Gastrocnemius medialis (tissue), 4 donors: ENCODE data around the gene RNF141. TPM values are rescaled to one million over a fixed set of nuclear protein-coding genes. Genes with fewer than 3 reads are reported as not detected.

Source experiments
- ATAC-seq, 2 donors: fragments of 150-250 bp; one replicate each; pipeline ENCODE4 v1.9.1; 2016
- DNase-seq, 2 donors: peaks; one replicate each; pipeline ENCODE4 v3.0.0-alpha.2; 2019
- H3K27ac ChIP-seq, 4 donors: fragments of 200-600 bp; sonication (generic); 1 replicate in 1 of 4; 2 replicates in 3 of 4; pipeline ENCODE4 v1.5.1; 2016 to 2018; ENCODE audit warnings: mild to moderate bottlenecking in 2 of 4, moderate library complexity in 1 of 4
- H3K27me3 ChIP-seq, 3 donors: fragments of 200-600 bp; sonication (generic) in 2 of 3; 1 replicate in 1 of 3; 2 replicates in 2 of 3; pipeline versions ENCODE4 v1.5.1 to v1.6.0; 2016 to 2019; ENCODE audit warnings: mild to moderate bottlenecking in 1 of 3, moderate library complexity in 1 of 3
- H3K36me3 ChIP-seq, 2 donors: fragments of 200-600 bp; sonication (generic) in 1 of 2; one replicate each; pipeline ENCODE4 v1.5.1; 2017 to 2018
- H3K4me1 ChIP-seq, 2 donors: fragments of 200-600 bp; sonication (generic) in 1 of 2; one replicate each; pipeline ENCODE4 v1.5.1; 2016 to 2017; ENCODE audit warnings: mild to moderate bottlenecking in 2 of 2
- H3K4me3 ChIP-seq, 4 donors: fragments of 200-600 bp; sonication (generic) in 3 of 4; 1 replicate in 1 of 4; 2 replicates in 3 of 4; pipeline ENCODE4 v1.5.1; 2016 to 2019; ENCODE audit warnings: mild to moderate bottlenecking in 2 of 4
- H3K9me3 ChIP-seq, 3 donors: fragments of 200-600 bp; sonication (generic) in 2 of 3; 1 replicate in 1 of 3; 2 replicates in 2 of 3; pipeline ENCODE4 v1.5.1; 2016 to 2019
- POLR2A ChIP-seq, 2 donors: fragments of 450-650 bp; IDR thresholded peaks; one replicate each; pipeline ENCODE4 v1.6.1; 2017; ENCODE audit warnings: antibody characterized with exemption in 2 of 2, mild to moderate bottlenecking in 2 of 2, moderate library complexity in 2 of 2
- in situ Hi-C, 4 donors: fragments of 200-750 bp; cut with MboI; loops; one replicate each; pipeline versions ENCODE4 v1.15.0 to v1.8.0; 2017; ENCODE audit warnings: low sequenced_read_pairs in 4 of 4
- intact Hi-C: fragments of 100-400 bp; cut with DNase I; formaldehyde crosslinking; loops from one replicate; pipeline ENCODE4 v1.15.1; 2023; ENCODE audit warnings: low total_unique reads
- total RNA-seq, 4 donors: library from RNA; depleted of rRNA; stranded (reverse); fragments of >200 nt; gene quantifications; one replicate each; pipeline versions ENCODE4 v1.1.0 to v1.2.3, GENCODE V29; 2016
- TF ChIP-seq, protein P1 (sequence below), 5 experiments: fragments of 450-650 bp in 3 of 5; fragments of 200-600 bp in 2 of 5; sonication (generic) in 2 of 5; IDR thresholded peaks in 4 of 5; conservative IDR thresholded peaks in 1 of 5; 1 replicate in 4 of 5; 2 replicates in 1 of 5; pipeline ENCODE4 v1.5.1; 2016 to 2019; ENCODE audit warnings: antibody characterized with exemption in 5 of 5, mild to moderate bottlenecking in 3 of 5, moderate library complexity in 3 of 5

The RNF141 gene
- total RNA-seq, 4 donors from 2014 or later = 16.8 to 38.2 (median 19.0) TPM

DNA sequence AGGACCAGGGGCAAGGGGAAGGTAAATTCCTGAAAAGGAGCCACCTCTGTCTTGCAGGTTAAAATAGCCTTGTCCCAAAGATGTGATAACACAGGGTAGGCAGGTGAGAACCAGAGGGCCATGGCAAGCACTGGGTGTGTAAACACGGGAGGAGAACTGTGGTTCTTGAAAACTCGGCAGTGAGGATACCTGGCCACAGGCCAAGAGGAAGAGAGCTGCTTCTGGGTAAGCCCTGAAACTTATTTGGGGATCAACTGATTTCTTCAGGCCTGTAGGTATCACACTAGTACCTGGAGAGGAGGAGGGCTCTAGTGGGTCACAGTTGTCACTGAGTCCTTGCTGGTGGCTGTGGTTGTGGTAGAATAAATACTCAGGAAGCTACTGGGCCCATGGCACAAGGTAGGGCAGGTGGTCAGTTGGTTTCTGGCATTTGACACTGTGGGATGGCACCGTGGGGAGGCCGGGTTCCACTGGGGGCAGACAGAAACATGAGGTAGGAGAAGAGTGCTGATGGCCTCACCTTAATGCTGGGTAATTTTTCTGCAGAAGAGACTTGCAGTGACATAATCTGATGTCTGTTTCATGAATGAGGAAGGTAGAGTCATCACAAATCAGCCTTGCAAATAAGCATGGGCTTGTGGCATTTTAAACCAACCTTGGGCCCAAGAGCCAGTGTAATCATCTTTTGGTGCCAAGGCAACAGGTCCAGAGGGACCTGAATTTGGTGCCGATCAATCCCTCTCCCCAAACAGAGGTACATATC lies 63.9 kb downstream of the RNF141 start:
- in situ Hi-C loops = no loop called here
- TF ChIP-seq, protein P1, sequence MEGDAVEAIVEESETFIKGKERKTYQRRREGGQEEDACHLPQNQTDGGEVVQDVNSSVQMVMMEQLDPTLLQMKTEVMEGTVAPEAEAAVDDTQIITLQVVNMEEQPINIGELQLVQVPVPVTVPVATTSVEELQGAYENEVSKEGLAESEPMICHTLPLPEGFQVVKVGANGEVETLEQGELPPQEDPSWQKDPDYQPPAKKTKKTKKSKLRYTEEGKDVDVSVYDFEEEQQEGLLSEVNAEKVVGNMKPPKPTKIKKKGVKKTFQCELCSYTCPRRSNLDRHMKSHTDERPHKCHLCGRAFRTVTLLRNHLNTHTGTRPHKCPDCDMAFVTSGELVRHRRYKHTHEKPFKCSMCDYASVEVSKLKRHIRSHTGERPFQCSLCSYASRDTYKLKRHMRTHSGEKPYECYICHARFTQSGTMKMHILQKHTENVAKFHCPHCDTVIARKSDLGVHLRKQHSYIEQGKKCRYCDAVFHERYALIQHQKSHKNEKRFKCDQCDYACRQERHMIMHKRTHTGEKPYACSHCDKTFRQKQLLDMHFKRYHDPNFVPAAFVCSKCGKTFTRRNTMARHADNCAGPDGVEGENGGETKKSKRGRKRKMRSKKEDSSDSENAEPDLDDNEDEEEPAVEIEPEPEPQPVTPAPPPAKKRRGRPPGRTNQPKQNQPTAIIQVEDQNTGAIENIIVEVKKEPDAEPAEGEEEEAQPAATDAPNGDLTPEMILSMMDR (IDR thresholded peaks at IDR 0.05 in 4 of 5, conservative IDR thresholded peaks at IDR 0.05 in 1 of 5) = no peak
- TF ChIP-seq POLR2A (IDR thresholded peaks at IDR 0.05) = no peak
- peak overlapping the region in 3 of 4 donors; percentile 51 to 63 (median 61) for H3K27ac ChIP-seq

DNA sequence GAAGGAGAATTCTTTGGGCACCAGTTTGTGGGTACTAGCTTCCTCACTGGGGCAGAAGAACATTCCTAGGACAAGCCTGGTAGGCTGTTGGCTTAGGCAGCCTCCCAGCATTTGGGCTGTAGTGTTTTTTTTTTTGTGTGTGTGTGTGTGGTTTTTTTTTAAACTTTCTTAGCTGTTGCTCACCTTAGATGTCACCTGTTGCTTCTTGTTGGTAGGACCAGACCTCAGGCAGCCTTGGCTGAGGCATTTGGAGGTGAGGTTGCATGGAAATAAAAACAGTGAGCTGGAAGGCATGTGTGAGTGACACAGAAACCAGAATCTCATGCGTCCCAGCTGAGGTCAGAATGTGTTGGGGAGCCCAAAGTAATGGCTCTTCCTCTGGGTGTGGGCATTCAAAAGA lies 64.6 kb downstream of the RNF141 start:
- ATAC-seq = no peak
- H3K4me3 ChIP-seq = no peak overlapping the region
- H3K36me3 ChIP-seq = peaks cover 0 to 57% of the 10 kb centered on the region in 2 donors
- in situ Hi-C loops (no loop called here), intact Hi-C loops (no loop called here)
- no peak for DNase-seq
- H3K4me1 ChIP-seq = peaks cover 12 to 58% of the 10 kb centered on the region in 2 donors
- peak overlapping the region in 3 of 4 donors; percentile 17 to 51 (median 31) for H3K27ac ChIP-seq
- TF ChIP-seq, protein P1 (IDR thresholded peaks at IDR 0.05 in 4 of 5, conservative IDR thresholded peaks at IDR 0.05 in 1 of 5) = no peak
- H3K27me3 ChIP-seq = no peaks in the 10 kb centered on the region
- H3K9me3 ChIP-seq = no peaks in the 10 kb centered on the region

More for the DNA sequence above, 63.9 kb downstream of the RNF141 start:
- H3K27me3 ChIP-seq = no peaks in the 10 kb centered on the region
- peaks cover 0 to 65% of the 10 kb centered on the region in 2 donors for H3K36me3 ChIP-seq
- intact Hi-C loops = no loop called here
- peaks cover 13 to 63% of the 10 kb centered on the region in 2 donors for H3K4me1 ChIP-seq
- H3K9me3 ChIP-seq = no peaks in the 10 kb centered on the region
- no peak overlapping the region for H3K4me3 ChIP-seq
- no peak for ATAC-seq
- no peak for DNase-seq

DNA sequence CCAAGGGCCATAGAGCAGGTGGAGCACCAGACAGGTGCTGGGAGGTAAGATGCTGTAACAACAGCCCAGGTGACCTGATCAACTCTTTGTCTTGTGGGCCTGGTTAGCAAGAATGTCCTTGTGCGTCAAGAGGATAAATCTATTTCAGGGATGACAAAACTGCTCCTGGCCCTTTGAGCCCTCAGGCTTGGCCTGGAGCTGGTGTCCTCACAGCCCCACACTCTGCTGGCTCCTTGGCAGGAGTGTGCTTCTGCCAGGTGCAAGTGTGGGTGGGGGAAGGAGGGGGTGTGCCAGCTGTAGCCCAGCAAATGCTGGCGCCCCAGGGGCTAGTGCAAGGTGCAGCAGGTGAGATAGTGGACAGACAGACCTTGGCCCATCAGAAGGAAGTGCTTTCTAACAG lies 66.4 kb downstream of the RNF141 start:
- in situ Hi-C loops (no loop called here), intact Hi-C loops (no loop called here)
- Histone ChIP-seq H3K36me3 (peaks cover 0 to 51% of the 10 kb centered on the region in 2 donors), H3K4me1 (peaks cover 8 to 50% of the 10 kb centered on the region in 2 donors), H3K9me3 (no peaks in the 10 kb centered on the region), H3K27me3 (no peaks in the 10 kb centered on the region), H3K27ac (peak overlapping the region in 3 of 4 donors; percentile 34 to 73 (median 68)), H3K4me3 (no peak overlapping the region)
- TF ChIP-seq, protein P1 (IDR thresholded peaks at IDR 0.05 in 4 of 5, conservative IDR thresholded peaks at IDR 0.05 in 1 of 5) = no peak
- TF ChIP-seq POLR2A (IDR thresholded peaks at IDR 0.05) = no peak
- DNase-seq = peak in 1 of 2 donors; percentile 71
- ATAC-seq = peak; percentile 17 to 77

DNA sequence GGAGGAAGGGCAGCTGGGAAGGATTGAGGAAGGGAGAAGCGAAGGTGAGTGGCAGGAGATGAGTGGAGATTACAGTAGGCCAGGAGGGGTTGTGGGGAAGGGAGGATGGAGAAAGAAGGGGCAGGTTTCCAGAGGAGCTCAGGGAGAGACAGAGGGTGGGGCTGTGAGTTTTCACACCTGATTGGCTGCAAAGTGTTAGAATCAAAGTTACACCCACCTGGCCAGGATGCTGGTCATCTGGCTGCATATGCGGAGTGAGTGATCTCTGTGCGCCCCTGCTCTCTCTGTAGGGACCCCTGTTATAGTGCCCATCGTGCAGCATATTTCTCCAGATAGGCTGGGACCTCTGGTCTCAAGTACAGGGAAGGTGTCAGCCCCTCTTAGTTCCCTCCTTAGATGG lies 67.6 kb downstream of the RNF141 start:
- H3K9me3 ChIP-seq = no peaks in the 10 kb centered on the region
- in situ Hi-C loops = no loop called here

More for the DNA sequence above, 67.6 kb downstream of the RNF141 start:
- intact Hi-C loops = loop anchor here (2.0 kb wide), 1 partner anchor 15 kb away; no protein-coding TSS in a partner anchor
- TF ChIP-seq, protein P1 (IDR thresholded peaks at IDR 0.05 in 4 of 5, conservative IDR thresholded peaks at IDR 0.05 in 1 of 5) = no peak
- TF ChIP-seq POLR2A (IDR thresholded peaks at IDR 0.05) = no peak
- Histone ChIP-seq H3K27ac (peak overlapping the region in 3 of 4 donors; percentile 34 to 73 (median 68)), H3K36me3 (peaks cover 0 to 39% of the 10 kb centered on the region in 2 donors), H3K27me3 (no peaks in the 10 kb centered on the region), H3K4me1 (peaks cover 8 to 42% of the 10 kb centered on the region in 2 donors), H3K4me3 (no peak overlapping the region)
- no peak for ATAC-seq
- DNase-seq = no peak
